GM19452 (cell line): ENCODE measurements around the gene ABCB9.
"Not testable (repeated sequence)": the region's sequence is repeated elsewhere in the genome, so short reads cannot be mapped to it uniquely, and the experiment has no call there.

Experiments
- ATAC-seq: cut with Tn5 transposase; IDR thresholded peaks from one replicate; pipeline ENCODE4 v1.9.1; 2021; ENCODE audit not compliant: unreplicated experiment

Gene ABCB9

GRCh38 chr12:122944605-122945592 lies 21.4 kb downstream of the ABCB9 start:
- no peak for ATAC-seq

- no peak for ATAC-seq
These were observed 23.1 kb downstream of the ABCB9 start for GRCh38 chr12:122943196-122943595.

GRCh38 chr12:122942637-122943036 lies 23.6 kb downstream of the ABCB9 start:
- no peak for ATAC-seq

- ATAC-seq: not testable (repeated sequence)
These were observed 24.9 kb downstream of the ABCB9 start for GRCh38 chr12:122941351-122941750.

GRCh38 chr12:122939125-122939524 lies 27.1 kb downstream of the ABCB9 start:
- no peak for ATAC-seq

- no peak for ATAC-seq
These were observed 28.6 kb downstream of the ABCB9 start for GRCh38 chr12:122937622-122938091.

- no peak for ATAC-seq
These were observed 30.9 kb downstream of the ABCB9 start for GRCh38 chr12:122935318-122935717.

- ATAC-seq: no peak
These were observed 31.5 kb downstream of the ABCB9 start for GRCh38 chr12:122934722-122935121.

- no peak for ATAC-seq
These were observed 34.1 kb downstream of the ABCB9 start for GRCh38 chr12:122932207-122932606.

- ATAC-seq: no peak
These were observed 36.5 kb downstream of the ABCB9 start for GRCh38 chr12:122929812-122930211.

GRCh38 chr12:122929148-122929538 lies 37.1 kb downstream of the ABCB9 start:
- no peak for ATAC-seq

GRCh38 chr12:122928404-122929147 lies 37.7 kb downstream of the ABCB9 start:
- no peak for ATAC-seq

- no peak for ATAC-seq
These were observed 38.4 kb downstream of the ABCB9 start for GRCh38 chr12:122927756-122928403.

- no peak for ATAC-seq
These were observed 44.3 kb downstream of the ABCB9 start for GRCh38 chr12:122921917-122922316.

- ATAC-seq: no peak
These were observed 45.6 kb downstream of the ABCB9 start for GRCh38 chr12:122920687-122921086.

GRCh38 chr12:122918827-122919226 lies 47.4 kb downstream of the ABCB9 start:
- ATAC-seq: no peak

GRCh38 chr12:122917507-122918121 lies 48.6 kb downstream of the ABCB9 start:
- ATAC-seq: no peak

- no peak for ATAC-seq
These were observed 56.6 kb downstream of the ABCB9 start for GRCh38 chr12:122909442-122910288.

GRCh38 chr12:122908915-122909314 lies 57.3 kb downstream of the ABCB9 start:
- no peak for ATAC-seq

- ATAC-seq: not testable (repeated sequence)
These were observed 61.0 kb downstream of the ABCB9 start for GRCh38 chr12:122905258-122905657.
